Activated T-cell treated with anti-CD3 and anti-CD28 coated beads for 4 hours (primary cell): ENCODE data around the gene CREB3L1.

Experiments
- DNase-seq: peaks from one replicate; pipeline ENCODE4 v3.0.0-alpha.2; 2020

Gene CREB3L1

GRCh38 chr11:46330563-46331281 is 53.3 kb downstream of the CREB3L1 start:
- no peak for DNase-seq

- peak; percentile 44 for DNase-seq
Measured at GRCh38 chr11:46331282-46331984, 54.0 kb downstream of the CREB3L1 start.

GRCh38 chr11:46332093-46332567 is 54.7 kb downstream of the CREB3L1 start:
- DNase-seq: no peak

GRCh38 chr11:46332568-46333393 is 55.3 kb downstream of the CREB3L1 start:
- DNase-seq: peak; percentile 70

GRCh38 chr11:46333394-46333947 is 56.0 kb downstream of the CREB3L1 start:
- no peak for DNase-seq

GRCh38 chr11:46334211-46334610 is 56.7 kb downstream of the CREB3L1 start:
- no peak for DNase-seq

GRCh38 chr11:46335271-46335670 is 57.8 kb downstream of the CREB3L1 start:
- DNase-seq: no peak

GRCh38 chr11:46335890-46336562 is 58.6 kb downstream of the CREB3L1 start:
- DNase-seq: no peak

- no peak for DNase-seq
Measured at GRCh38 chr11:46336563-46337180, 59.2 kb downstream of the CREB3L1 start.

- no peak for DNase-seq
Measured at GRCh38 chr11:46337626-46338345, 60.3 kb downstream of the CREB3L1 start.

- no peak for DNase-seq
Measured at GRCh38 chr11:46338636-46338987, 61.1 kb downstream of the CREB3L1 start.

GRCh38 chr11:46338988-46339666 is 61.7 kb downstream of the CREB3L1 start:
- DNase-seq: no peak

GRCh38 chr11:46339816-46340215 is 62.4 kb downstream of the CREB3L1 start:
- DNase-seq: no peak

GRCh38 chr11:46341454-46341853 is 64.0 kb downstream of the CREB3L1 start:
- no peak for DNase-seq

- no peak for DNase-seq
Measured at GRCh38 chr11:46342239-46342638, 64.8 kb downstream of the CREB3L1 start.

- no peak for DNase-seq
Measured at GRCh38 chr11:46343520-46343919, 66.1 kb downstream of the CREB3L1 start.

GRCh38 chr11:46345131-46345597 is 67.7 kb downstream of the CREB3L1 start:
- DNase-seq: no peak

- no peak for DNase-seq
Measured at GRCh38 chr11:46345881-46346484, 68.5 kb downstream of the CREB3L1 start.

GRCh38 chr11:46346886-46347636 is 69.6 kb downstream of the CREB3L1 start, which contains the start of gene DGKZ:
Gene DGKZ, plus strand, starts transcription at chr11:46347463. Its CDS starts 197 bp downstream, at chr11:46347660.
- DNase-seq: peak; percentile 81
